ENCODE data around the gene ARF1.

- TF ChIP-seq, protein P1, sequence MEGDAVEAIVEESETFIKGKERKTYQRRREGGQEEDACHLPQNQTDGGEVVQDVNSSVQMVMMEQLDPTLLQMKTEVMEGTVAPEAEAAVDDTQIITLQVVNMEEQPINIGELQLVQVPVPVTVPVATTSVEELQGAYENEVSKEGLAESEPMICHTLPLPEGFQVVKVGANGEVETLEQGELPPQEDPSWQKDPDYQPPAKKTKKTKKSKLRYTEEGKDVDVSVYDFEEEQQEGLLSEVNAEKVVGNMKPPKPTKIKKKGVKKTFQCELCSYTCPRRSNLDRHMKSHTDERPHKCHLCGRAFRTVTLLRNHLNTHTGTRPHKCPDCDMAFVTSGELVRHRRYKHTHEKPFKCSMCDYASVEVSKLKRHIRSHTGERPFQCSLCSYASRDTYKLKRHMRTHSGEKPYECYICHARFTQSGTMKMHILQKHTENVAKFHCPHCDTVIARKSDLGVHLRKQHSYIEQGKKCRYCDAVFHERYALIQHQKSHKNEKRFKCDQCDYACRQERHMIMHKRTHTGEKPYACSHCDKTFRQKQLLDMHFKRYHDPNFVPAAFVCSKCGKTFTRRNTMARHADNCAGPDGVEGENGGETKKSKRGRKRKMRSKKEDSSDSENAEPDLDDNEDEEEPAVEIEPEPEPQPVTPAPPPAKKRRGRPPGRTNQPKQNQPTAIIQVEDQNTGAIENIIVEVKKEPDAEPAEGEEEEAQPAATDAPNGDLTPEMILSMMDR (IDR thresholded peaks at IDR 0.05; ENCODE audit: low read depth, low read length) = no peak
- TF ChIP-seq POLR2A (IDR thresholded peaks at IDR 0.05; ENCODE audit: extremely low read depth, insufficient read length) = no peak
These were observed 8.1 kb downstream of the ARF1 start for GRCh38 chr1:228090613-228091081.

Measured in NB4 (cell line).